IMR-90 (cell line): ENCODE measurements around the gene XCL1.

Experiments
- CTCF ChIP-seq: conservative IDR thresholded peaks from 2 replicates; pipeline ENCODE4 v1.5.1; 2012; ENCODE audit warnings: mild to moderate bottlenecking, low read depth, low read length, improper control_type of control experiment
- MAFK ChIP-seq: IDR thresholded peaks from 2 replicates; pipeline ENCODE4 v1.6.1; 2012; ENCODE audit warnings: low read depth, low read length, improper control_type of control experiment
- MXI1 ChIP-seq: IDR thresholded peaks from 2 replicates; pipeline ENCODE4 v1.6.1; 2012; ENCODE audit warnings: low read depth, mild to moderate bottlenecking, low read length, moderate library complexity, borderline replicate concordance
- NFE2L2 ChIP-seq: fragments of 150-350 bp; IDR thresholded peaks from 2 replicates; pipeline ENCODE4 v1.6.1; 2016; ENCODE audit warnings: low read depth, mild to moderate bottlenecking, low read length
- POLR2A ChIP-seq: IDR thresholded peaks from 2 replicates; pipeline ENCODE4 v1.6.1; 2012; ENCODE audit warnings: mild to moderate bottlenecking, low read depth, low read length
- RAD21 ChIP-seq: IDR thresholded peaks from 2 replicates; pipeline ENCODE4 v1.6.1; 2012; ENCODE audit warnings: low read length, improper control_type of control experiment
- RFX5 ChIP-seq: IDR thresholded peaks from 2 replicates; pipeline ENCODE4 v1.8.0; 2012; ENCODE audit warnings: low read depth, mild to moderate bottlenecking, low read length, moderate library complexity
- SMC3 ChIP-seq: fragments of 150-350 bp; IDR thresholded peaks from 2 replicates; pipeline ENCODE4 v1.6.1; 2016; ENCODE audit warnings: low read depth, mild to moderate bottlenecking, antibody characterized with exemption, low read length, moderate library complexity

- TF ChIP-seq RFX5 (no peak), SMC3 (no peak), MXI1 (no peak), RAD21 (no peak), CTCF (no peak), MAFK (no peak), POLR2A (no peak), NFE2L2 (no peak)
Observed at GRCh38 chr1:168555508-168556046, 20.8 kb upstream of the XCL1 start.
